NK-92 treated with Interleukin-12 subunit alpha and Interleukin-12 subunit beta, amount 100 ng/mL, for 24 hours (cell line): ENCODE data around the gene CAMTA1.

Source experiments
- DNase-seq: peaks from one replicate; lab custom pipeline; 2025; lab: John Stamatoyannopoulos, UW

CAMTA1 gene

DNA sequence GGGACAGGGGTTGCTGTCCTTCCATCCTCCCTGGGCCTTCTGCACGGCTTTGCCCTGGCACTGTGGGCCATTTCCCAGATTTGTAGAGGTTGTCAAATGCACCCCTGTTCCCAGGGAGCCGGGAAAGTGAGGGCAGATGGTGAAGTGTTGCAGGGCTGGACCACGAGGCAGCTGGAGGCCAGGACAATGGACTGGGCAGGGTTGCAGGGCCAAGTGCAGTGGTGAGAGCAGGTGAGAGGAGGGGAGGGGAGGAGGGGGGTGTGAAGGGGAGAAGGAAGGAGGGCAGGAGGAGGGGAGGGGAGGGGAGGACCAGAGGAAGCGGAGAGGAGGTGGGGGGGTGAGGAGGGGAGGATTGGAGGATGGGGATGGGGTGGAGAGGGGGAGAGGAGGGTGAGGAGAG is 443.9 kb downstream of the CAMTA1 start:
- DNase-seq: no peak

DNA sequence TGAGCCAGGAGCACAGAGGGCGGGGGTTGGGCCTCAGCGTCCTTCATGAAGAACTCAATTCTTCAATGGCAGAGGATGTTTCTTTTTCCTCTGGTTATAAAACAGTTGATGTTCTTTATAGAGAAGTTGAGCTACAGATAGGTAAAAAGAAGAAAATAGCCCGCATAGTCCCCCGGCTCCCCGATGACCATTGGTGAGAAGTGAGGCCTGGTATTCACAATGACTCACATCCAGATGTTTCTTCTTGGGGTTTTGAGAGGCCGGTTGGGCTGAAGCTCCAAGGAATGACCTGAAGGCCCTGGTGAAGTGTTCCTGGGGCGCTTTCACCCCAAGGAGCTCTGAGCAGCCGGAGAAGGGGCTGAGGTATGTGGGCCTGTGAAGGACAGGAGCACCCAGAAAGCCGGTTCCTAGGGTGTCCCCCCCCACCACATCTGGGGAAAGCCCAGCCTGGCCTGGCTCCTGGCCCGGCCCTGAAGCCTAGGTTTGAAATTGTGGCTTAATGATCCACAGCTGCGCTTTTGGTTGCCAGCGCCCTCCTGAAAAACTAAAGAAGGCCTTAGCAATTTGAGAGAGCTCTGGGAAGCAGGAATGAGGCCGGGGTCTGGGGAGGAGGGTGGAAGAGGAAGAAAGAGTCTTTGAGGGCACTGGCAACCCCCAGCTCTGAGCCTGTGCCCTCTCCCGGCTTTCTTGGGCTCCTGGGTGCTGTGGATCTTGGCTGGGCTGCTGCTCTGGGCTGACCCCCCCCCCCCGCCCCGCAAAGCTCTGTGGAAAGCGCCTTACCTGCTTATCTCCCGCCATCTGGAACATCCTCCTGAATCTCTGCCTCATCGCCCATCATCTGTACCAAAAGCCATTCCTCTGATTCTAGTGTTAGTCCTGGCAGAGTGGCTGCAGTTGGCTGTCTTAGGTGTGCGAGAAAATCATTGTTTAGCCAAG is 444.7 kb downstream of the CAMTA1 start:
- no peak for DNase-seq

GRCh38 chr1:7232441-7233236 is 447.4 kb downstream of the CAMTA1 start:
- DNase-seq: no peak

GRCh38 chr1:7233237-7233540 is 447.9 kb downstream of the CAMTA1 start:
- DNase-seq: no peak

- no peak for DNase-seq
These were observed 448.6 kb downstream of the CAMTA1 start for GRCh38 chr1:7233646-7234470.

- DNase-seq: no peak
These were observed 449.2 kb downstream of the CAMTA1 start for GRCh38 chr1:7234471-7234755.

DNA sequence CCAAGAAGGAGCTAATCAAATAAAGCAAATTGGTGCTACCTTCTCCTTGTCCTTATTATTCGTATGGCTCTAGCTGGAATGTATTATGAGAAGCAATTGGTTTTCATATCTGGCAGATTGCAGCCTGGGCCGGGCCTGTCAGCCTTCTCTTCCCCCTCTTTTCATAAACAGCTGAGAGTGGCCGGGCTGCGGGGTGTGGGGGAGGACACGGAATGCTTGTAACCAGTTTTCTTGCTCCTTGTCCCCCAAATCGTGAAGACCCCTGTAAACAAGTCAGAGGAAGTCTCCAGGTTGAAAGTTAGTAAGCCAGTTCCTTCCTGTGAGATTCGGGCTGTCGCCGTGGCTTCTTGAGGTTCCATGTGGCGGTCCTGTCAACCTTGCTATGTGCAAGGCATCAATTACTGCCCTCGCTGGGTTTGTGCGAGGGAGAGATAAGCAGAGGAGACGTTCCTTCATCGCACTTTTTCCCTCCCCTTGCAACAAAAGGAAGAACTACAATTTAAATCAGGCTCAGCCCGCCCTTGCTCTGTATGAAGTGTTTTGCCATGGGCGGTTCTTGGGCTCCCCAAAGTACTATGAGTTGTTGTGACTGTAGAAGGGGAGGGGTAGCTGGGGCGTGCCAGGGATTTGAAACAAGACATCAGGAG is 450.7 kb downstream of the CAMTA1 start:
- no peak for DNase-seq

DNA sequence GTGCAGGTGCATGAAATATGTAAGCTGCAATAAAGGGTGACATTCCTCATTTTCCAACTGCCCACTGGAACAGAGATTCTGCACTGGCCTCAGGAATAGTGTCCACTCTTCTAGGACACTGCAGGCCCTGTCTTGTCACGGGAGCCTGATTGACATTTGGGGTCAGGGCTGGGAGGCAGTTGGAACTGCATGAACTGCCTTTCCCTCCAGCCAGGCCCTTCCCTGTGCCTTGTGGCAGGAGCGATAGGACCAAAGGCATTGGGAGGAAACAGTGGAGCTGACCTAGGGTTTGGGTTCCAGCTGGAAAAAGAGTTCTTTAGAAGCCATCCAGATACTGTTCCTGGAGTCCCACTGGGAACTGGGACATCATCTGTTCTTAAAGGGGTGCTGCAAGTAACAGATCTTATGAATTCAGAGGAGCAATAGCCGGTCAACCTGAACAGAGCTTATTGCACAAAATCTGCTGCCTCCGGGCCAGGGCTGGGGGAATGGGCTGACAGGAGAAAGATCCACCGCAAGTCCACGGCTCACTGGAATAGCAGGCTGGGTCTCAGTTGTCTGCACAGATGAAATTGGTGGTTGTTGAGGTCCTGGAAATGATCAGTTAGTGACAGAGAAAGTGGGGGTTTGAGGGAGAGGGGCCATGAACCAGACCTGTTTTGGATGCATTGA is 451.7 kb downstream of the CAMTA1 start:
- no peak for DNase-seq

DNA sequence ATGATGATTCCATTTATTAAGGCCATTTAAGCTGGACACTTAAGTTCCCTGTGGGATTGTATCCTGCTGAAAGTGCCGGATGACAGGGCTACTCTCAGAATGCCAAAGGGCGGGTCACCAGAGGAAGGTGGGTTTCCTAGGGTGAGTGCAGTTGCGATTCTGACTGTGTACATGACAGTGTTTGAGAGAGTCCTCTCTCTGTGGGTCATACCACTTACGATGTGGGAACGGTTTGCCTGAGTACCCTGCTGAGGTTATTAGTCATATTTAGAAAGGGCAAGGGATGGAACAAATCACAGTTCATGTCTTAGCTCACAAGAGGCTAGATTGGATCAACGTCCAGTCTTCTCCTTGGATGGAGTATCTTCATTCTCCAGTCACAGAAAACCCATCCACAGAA is 461.9 kb downstream of the CAMTA1 start:
- no peak for DNase-seq

DNA sequence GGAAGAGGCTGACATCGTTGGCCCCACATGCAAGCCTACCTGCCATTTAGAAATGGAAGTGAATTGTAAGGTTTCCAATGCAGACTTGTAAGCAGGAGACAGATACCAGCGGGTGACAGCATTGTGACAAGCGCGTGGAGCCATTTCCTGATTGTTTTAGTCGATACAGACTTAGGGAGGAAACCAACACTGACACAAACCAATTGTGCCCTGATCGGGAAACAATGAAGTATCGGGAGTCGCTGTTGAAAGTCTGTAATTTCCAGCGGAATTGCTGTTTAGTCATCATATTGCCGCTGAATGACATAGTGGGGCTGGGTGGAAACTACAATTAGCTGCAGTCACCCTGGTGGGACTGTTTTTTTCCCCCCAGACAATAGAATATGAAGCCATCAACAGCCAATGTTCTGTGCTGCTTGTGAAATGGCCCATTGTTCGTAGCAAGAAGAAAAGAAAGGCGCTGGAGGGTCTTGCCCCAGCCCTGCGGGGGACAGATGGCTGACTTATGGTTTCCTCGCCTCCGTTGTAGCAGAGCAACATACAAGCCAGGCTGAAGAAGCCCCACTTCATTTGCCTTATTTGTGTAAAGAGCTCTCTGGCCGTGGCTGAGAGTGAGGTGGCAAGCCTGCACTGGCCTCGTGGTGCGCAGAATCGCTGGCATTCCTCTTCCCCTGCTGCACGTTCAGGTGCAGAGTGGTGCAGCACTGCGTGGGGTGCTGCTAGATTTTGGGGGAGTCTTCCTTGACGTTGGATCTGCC is 462.7 kb downstream of the CAMTA1 start:
- DNase-seq: no peak

GRCh38 chr1:7248549-7249199 is 463.4 kb downstream of the CAMTA1 start:
- DNase-seq: no peak

DNA sequence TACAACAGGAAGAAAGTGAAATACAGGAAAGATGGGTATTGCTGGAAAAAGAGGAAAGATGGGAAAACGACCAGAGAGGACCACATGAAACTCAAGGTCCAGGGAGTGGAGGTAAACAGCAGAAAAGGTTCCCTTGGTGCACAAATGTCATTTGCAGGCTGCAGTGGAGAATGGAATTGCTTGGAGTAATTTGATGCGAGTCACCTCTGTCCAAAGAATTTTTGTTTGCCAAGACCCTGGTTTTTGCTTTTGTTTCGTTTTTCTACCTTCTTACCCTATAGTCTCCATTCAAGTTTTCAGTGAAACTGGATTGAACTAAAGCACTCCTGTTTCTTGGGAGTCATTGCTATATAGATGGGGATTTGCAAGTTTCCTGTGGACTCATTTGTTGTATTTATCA is 464.3 kb downstream of the CAMTA1 start:
- no peak for DNase-seq

- no peak for DNase-seq
These were observed 464.9 kb downstream of the CAMTA1 start for GRCh38 chr1:7250176-7250575.

GRCh38 chr1:7250597-7251453 is 465.6 kb downstream of the CAMTA1 start:
- no peak for DNase-seq

DNA sequence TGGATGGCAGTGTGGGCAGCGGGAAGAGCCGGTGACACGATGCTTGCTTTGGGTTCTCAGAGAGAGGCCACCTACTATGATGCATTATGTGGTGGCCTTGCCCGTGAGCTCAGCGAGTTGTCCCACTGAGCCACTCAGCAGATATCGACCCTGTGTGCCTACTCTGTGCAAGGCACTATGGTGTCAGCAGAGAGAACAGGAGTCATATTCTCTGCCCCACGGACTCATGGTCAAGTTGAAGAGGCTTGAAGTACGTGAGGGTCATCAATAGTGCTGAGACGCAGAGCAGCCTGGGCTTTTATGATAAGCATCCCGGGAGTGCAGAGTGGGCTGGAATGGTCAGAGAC is 466.2 kb downstream of the CAMTA1 start:
- no peak for DNase-seq

DNA sequence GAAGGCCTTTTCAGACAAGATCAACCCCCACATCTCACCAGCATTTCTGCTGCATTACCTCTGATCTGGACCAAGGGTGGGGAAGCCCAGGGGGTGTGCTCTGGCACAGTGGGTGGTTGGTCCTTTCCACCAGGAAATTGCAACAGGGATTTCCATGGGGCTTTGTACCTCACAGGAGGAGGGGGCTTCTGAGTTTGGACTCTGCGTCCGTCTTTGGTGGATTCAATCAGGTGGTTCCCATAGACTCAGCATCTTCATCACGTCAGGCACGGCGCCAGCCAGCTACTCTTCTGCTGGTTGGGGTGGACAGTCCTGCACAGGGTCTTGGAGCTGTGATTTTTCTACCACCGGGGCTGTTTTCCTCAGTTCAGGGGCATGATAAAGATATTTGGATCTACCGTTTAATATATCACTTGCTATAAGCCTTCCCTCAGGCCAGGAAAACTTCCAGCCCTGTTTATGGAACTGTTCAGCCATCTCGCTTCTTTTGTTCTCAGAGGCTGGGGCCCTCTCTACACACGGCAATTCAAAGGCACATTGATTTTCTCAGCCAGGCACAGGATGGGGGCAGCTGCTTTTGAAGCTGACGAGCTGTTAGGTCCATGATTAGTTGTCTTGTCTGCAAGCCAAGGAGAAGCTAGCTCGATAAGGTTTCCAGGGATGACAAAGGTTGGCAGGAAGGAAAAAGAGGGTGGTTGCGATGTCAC is 467.3 kb downstream of the CAMTA1 start:
- no peak for DNase-seq

GRCh38 chr1:7253118-7253480 is 467.8 kb downstream of the CAMTA1 start:
- DNase-seq: no peak

DNA sequence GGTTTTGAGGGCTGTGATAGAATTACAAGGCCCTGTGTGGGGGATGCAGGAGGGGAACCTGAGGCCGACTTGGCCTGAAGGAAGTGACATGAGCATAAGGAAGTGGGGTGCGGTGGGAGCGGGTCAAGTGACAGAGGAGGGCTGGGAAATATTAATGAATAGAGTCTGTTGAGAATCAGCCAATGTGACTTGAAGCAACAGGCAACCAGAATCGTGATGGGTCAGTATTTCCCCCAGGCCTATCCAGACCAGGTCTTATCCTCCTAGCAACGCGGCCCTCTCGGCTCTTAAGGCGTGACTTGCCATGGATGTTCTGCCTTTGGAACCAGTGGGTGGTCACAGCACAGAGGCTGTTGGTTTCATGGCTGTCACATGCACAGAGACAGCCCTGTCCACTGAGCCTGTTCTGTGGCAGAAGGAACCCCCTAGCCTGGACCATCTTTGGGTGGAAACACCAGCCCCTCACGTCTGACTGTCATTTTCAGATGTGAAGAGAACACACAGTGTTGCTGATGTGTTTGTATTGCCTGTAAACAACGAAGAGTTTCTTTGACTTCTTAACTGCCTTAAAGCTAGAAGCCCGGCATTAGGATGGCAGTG is 468.8 kb downstream of the CAMTA1 start:
- DNase-seq: no peak
